CD4-positive, alpha-beta T cell treated with Interleukin-4 for 1 hour (primary cell): ENCODE measurements around the gene WDR47.
"Not testable (repeated sequence)": the region's sequence is repeated elsewhere in the genome, so short reads cannot be mapped to it uniquely, and the experiment has no call there.

ENCODE experiments used
- DNase-seq, 2 donors: peaks; one replicate each; pipeline ENCODE4 v3.0.0-alpha.2; 2020 to 2022

The WDR47 gene

DNA sequence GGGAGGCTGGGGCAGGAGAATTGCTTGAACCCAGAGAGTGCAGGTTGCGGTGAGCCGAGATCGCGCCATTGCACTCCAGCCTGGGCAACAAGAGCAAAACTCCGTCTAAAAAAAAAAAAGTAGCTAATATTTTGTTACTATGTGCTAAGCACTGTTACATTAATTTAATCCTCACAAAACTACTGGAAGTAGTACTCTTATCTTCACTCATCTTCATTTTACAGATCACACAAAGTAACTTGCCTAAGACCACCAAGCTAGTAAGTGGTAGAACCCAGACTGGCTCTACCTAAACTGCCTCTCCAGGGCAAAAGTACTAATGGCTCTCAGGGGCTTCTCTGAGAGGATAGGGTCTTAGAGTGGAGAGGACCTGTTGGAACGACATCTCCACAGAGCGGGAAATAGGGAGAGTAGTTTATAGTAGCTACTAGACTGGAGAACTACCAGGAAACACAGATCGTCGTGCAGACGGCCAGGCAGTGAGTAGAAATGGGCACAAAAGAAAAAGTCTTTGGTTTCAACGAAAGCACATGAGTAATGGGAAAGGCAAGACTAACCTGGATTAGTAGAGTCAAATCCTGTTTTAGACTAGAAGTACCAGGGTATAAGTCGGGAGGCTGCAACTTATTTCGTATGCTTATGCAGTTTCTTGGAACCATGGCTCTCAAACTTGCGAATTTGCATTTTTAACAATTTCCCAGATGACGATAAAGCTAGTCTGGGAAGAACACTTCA, 80.0 kb downstream of the WDR47 start:
- no peak for DNase-seq

DNA sequence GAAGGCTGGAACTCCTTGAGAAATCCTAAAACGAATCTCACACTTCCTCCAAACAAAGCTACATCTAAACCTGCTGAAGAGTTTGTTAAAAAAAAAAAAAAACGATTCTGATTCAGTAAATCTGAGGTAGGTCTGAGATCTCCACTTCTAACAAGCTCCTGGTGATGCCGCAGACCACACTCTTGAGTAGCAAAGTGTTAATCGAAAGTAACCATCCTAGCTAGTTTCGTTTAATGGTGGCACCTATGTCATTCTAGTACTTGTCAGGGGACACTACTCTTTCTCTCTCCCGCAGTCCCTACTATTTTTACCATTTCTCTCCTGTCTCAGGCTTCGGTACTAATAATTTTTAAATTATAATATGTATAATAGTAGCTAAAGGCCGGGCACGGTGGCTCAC, 80.7 kb downstream of the WDR47 start:
- peak; percentile 18 to 56 for DNase-seq

GRCh38 chr1:108960719-108961118, 81.2 kb downstream of the WDR47 start:
- no peak for DNase-seq

GRCh38 chr1:108957888-108958287, 84.0 kb downstream of the WDR47 start:
- DNase-seq, result no peak

- DNase-seq, result no peak
These were observed 86.0 kb downstream of the WDR47 start for GRCh38 chr1:108955881-108956280.

DNA sequence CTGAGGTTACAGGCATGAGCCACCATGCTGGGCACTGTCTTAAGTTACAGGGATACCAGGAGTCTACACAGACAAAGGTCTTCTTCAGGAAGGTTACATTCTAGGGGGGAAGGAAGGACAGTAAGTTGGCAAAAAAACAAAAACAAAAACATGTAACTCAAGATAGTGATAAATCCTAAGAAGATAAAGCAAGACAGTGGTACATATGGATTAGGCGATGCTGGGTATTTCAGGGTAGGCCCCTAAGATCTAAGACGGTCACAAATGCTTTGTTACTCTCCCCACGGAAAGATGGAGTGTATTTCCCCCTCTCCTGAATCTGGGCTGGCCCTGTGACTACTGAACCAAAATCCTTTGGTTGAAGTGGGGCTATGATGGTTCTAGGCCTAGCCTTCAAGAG, 86.8 kb downstream of the WDR47 start:
- DNase-seq, result no peak

DNA sequence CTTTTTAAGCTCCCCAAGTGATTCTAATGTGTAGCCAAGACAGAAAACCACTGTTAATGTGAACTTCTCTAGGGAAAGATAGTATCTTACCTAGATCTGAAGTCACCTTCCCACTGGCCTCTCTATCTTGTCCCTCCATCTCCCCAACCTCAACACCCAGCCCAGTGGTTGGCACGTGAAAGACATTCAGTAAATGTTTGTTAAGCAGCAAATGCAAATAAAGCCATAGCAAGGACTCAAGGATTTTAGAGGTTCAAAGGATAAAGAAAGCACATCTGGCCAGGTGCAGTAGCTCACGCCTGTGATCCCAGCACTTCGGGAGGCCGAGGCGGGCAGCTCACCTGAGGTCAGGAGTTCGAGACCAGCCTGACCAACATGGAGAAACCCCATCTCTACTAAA, 88.5 kb downstream of the WDR47 start:
- DNase-seq, result no peak

DNA sequence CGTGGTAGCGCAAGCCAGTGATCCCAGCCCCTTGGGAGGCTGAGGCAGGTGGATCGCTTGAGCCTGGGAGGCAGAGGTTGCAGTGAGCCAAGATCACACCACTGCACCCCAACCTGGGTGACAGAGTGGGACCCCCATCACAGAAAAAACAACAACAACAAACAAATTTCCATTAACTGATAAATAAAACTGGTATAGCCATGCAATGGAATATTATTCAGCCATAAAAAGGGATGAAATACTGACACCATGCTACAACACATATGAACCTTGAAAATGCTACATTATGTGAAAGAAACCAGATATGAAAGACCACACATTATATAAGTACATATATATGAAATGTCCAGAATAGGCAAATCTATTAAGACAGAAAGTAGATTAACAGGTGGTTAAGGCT, 90.7 kb downstream of the WDR47 start:
- no peak for DNase-seq

- DNase-seq, result no peak
These were observed 92.9 kb downstream of the WDR47 start for GRCh38 chr1:108949044-108949443.

DNA sequence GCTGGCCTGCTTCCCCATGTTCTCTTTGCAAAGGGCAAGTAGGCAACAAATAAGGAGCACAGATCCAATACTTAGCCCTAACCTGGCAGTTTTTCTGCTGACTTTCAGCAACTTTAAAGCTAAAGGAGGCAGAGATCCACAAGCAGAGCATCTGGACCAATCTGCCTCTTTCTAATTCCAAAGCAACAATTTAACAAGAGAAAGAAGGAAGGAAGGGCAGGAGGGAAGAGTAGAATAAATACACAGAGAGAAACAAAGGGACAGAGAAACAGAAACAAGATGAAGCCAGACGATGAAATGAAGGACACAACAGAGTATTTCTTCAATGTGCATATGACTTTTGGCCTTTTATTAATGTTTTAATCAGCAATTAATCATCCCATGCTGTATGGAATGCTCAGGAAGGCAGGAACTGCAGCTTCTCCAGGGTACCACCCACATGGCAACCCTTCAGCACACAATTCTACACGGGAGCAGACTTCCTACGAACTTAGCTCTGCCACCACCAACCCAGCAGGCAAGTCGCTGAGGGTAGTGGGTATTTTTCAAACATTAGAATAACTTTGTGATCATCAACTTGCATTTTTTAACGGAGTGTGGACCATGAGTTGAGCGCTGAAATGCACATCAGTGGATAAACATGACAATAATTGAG, 93.9 kb downstream of the WDR47 start:
- DNase-seq, result no peak

GRCh38 chr1:108936170-108936569, 105.7 kb downstream of the WDR47 start:
- DNase-seq, result no peak

GRCh38 chr1:108933944-108934343, 108.0 kb downstream of the WDR47 start:
- no peak for DNase-seq

DNA sequence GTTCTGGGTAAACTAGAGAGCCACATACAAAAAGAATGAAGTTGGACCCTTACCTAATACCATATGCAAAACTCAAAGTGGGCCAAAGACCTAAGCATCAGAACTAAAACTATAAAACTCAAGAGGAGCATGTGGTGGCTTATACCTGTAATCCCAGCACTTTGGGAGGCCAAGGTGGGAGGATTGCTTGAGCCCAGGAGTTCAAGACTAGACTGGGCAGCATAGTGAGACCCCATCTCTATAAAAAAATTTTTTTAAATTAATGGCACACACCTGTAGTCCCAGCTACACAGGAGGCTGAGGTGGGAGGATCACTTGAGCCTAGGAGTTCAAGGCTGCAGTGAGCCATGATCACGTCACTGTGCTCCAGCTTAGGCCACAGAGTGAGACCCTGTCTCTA, 114.3 kb downstream of the WDR47 start:
- DNase-seq, result not testable (repeated sequence)

DNA sequence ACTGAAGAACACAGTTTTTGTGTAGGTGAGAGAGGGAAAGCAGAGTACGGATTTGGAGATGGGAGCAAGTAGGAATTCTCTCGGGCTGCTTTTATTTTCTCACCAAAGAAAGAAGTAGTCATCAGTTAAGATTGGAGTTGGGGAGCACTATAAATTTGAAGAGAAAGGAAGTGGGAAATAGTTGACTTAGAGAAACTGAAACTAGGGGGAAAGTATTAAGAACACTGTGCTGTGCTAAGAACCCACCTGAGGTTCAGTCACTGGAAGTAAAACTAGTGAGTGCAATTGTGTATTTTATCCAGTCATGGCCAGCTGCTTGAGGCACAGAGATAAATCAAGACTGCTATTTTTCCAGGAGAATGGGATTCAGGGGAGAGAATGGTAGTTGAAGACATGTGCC, 116.0 kb downstream of the WDR47 start:
- no peak for DNase-seq
